ENCODE data around the gene FCF1. TPM values are rescaled to one million over a fixed set of nuclear protein-coding genes. Genes with fewer than 3 reads are reported as not detected.

The FCF1 gene
- total and polyA plus RNA-seq, 5 experiments from 2014 or later, result 31.7 to 66.8 (median 37.1) TPM

- H3K4me3 Mint-ChIP-seq, result no peak overlapping the region
- H3K27me3 Mint-ChIP-seq, result no peaks in the 10 kb centered on the region
- POLR2A ChIA-PET, result interaction anchor here (1.0 kb wide), 1 partner anchor 13 kb away, joined by 3 read pairs; no protein-coding TSS in a partner anchor
These were observed 7.1 kb upstream of the FCF1 start for GRCh38 chr14:74705613-74706500.

GRCh38 chr14:74710480-74710879 is 2.5 kb upstream of the FCF1 start:
- H3K4me1 Mint-ChIP-seq, result peaks cover 19 to 67% (median 64%) of the 10 kb centered on the region in 4 donors
- H3K36me3 Mint-ChIP-seq, result peaks cover 0 to 15% (median 2%) of the 10 kb centered on the region in 3 donors
- no peaks in the 10 kb centered on the region for H3K9me3 Mint-ChIP-seq
- ATAC-seq (no peak), DNase-seq (no peak)
- H3K27me3 Mint-ChIP-seq, result no peaks in the 10 kb centered on the region
- POLR2A ChIA-PET, result no interaction called here
- H3K4me3 Mint-ChIP-seq, result peak overlapping the region in 8 of 10 donors; percentile 32 to 95 (median 53)
- peak overlapping the region in 1 of 10 donors; percentile 49 for H3K27ac Mint-ChIP-seq

More at GRCh38 chr14:74705613-74706500, 7.1 kb upstream of the FCF1 start:
- no peak for ATAC-seq
- DNase-seq, result no peak
- H3K36me3 Mint-ChIP-seq, result peaks cover 12 to 32% (median 25%) of the 10 kb centered on the region in 3 donors
- peaks cover 0 to 9% (median 6%) of the 10 kb centered on the region in 9 donors for H3K9me3 Mint-ChIP-seq
- H3K4me1 Mint-ChIP-seq, result peaks cover 27 to 64% (median 52%) of the 10 kb centered on the region in 4 donors
- H3K27ac Mint-ChIP-seq, result peak overlapping the region in 2 of 10 donors; percentile 27 to 51

GRCh38 chr14:74711651-74712050 is 1.3 kb upstream of the FCF1 start:
- Mint-ChIP-seq H3K4me3 (peak overlapping the region in 9 of 10 donors; percentile 36 to 98 (median 95)), H3K27me3 (no peaks in the 10 kb centered on the region), H3K36me3 (peaks cover 4 to 26% (median 9%) of the 10 kb centered on the region in 3 donors), H3K4me1 (peaks cover 20 to 67% (median 63%) of the 10 kb centered on the region in 4 donors), H3K9me3 (no peaks in the 10 kb centered on the region), H3K27ac (no peak overlapping the region)
- DNase-seq (no peak), ATAC-seq (no peak)
- POLR2A ChIA-PET, result no interaction called here

GRCh38 chr14:74713395-74713735 is 421 bp downstream of the FCF1 start:
- Mint-ChIP-seq H3K4me1 (peaks cover 21 to 69% (median 61%) of the 10 kb centered on the region in 4 donors), H3K27ac (peak overlapping the region; percentile 95 to 99 (median 98)), H3K9me3 (no peaks in the 10 kb centered on the region), H3K4me3 (peak overlapping the region; percentile 90 to 98 (median 96)), H3K36me3 (peaks cover 5 to 39% (median 10%) of the 10 kb centered on the region in 3 donors), H3K27me3 (no peaks in the 10 kb centered on the region)
- DNase-seq, result no peak
- POLR2A ChIA-PET, result interaction anchor here (0.9 to 1.4 kb wide), 4 partner anchors 8 to 105 kb away, joined by 3 to 5 read pairs (median 4); no protein-coding TSS in a partner anchor
- peak; percentile 5 to 7 for ATAC-seq

GRCh38 chr14:74720526-74720925 is 7.6 kb downstream of the FCF1 start:
- Mint-ChIP-seq H3K36me3 (peaks cover 9 to 76% (median 20%) of the 10 kb centered on the region in 3 donors), H3K27me3 (no peaks in the 10 kb centered on the region), H3K4me3 (no peak overlapping the region), H3K27ac (no peak overlapping the region), H3K9me3 (no peaks in the 10 kb centered on the region), H3K4me1 (peaks cover 2 to 17% (median 5%) of the 10 kb centered on the region in 4 donors)
- no peak for ATAC-seq
- POLR2A ChIA-PET, result interaction anchor here (0.7 kb wide), 1 partner anchor 12 kb away, joined by 5 read pairs; no protein-coding TSS in a partner anchor
- DNase-seq, result no peak

GRCh38 chr14:74723134-74723533 is 10.2 kb downstream of the FCF1 start:
- no peaks in the 10 kb centered on the region for H3K27me3 Mint-ChIP-seq
- no peak overlapping the region for H3K4me3 Mint-ChIP-seq
- POLR2A ChIA-PET, result interaction anchor here (0.6 kb wide), 1 partner anchor 744 kb away, joined by 3 read pairs; no protein-coding TSS in a partner anchor
- DNase-seq (no peak), ATAC-seq (no peak)
- peaks cover 0 to 2% (median under 1%) of the 10 kb centered on the region in 4 donors for H3K4me1 Mint-ChIP-seq
- H3K36me3 Mint-ChIP-seq, result peaks cover 4 to 65% (median 13%) of the 10 kb centered on the region in 3 donors
- no peaks in the 10 kb centered on the region for H3K9me3 Mint-ChIP-seq
- H3K27ac Mint-ChIP-seq, result no peak overlapping the region

- DNase-seq (no peak), ATAC-seq (no peak)
- POLR2A ChIA-PET, result interaction anchor here (0.6 kb wide), 1 partner anchor 12 kb away, joined by 5 read pairs; no protein-coding TSS in a partner anchor
- Mint-ChIP-seq H3K9me3 (no peaks in the 10 kb centered on the region), H3K36me3 (peaks cover 7 to 74% (median 12%) of the 10 kb centered on the region in 3 donors), H3K4me1 (peaks cover 0 to 5% (median 2%) of the 10 kb centered on the region in 4 donors), H3K27ac (peak overlapping the region in 1 of 10 donors; percentile 16), H3K27me3 (no peaks in the 10 kb centered on the region), H3K4me3 (no peak overlapping the region)
These were observed 19.4 kb downstream of the FCF1 start for GRCh38 chr14:74732387-74732786.

- H3K4me1 Mint-ChIP-seq, result peaks cover 0 to 5% (median 2%) of the 10 kb centered on the region in 4 donors
- H3K36me3 Mint-ChIP-seq, result peaks cover 7 to 79% (median 12%) of the 10 kb centered on the region in 3 donors
- H3K27ac Mint-ChIP-seq, result no peak overlapping the region
- DNase-seq (no peak), ATAC-seq (no peak)
- POLR2A ChIA-PET, result no interaction called here
- no peak overlapping the region for H3K4me3 Mint-ChIP-seq
- no peaks in the 10 kb centered on the region for H3K9me3 Mint-ChIP-seq
- H3K27me3 Mint-ChIP-seq, result no peaks in the 10 kb centered on the region
These were observed 20.3 kb downstream of the FCF1 start for GRCh38 chr14:74733221-74733620.

- POLR2A ChIA-PET, result no interaction called here
- ATAC-seq (no peak), DNase-seq (no peak)
- H3K4me3 Mint-ChIP-seq, result no peak overlapping the region
- no peak overlapping the region for H3K27ac Mint-ChIP-seq
- H3K27me3 Mint-ChIP-seq, result no peaks in the 10 kb centered on the region
- H3K36me3 Mint-ChIP-seq, result peaks cover 12 to 85% (median 16%) of the 10 kb centered on the region in 3 donors
- H3K4me1 Mint-ChIP-seq, result no peaks in the 10 kb centered on the region
- H3K9me3 Mint-ChIP-seq, result no peaks in the 10 kb centered on the region
These were observed 22.2 kb downstream of the FCF1 start for GRCh38 chr14:74735125-74735524.

GRCh38 chr14:74737753-74738325 is 24.9 kb downstream of the FCF1 start:
- Mint-ChIP-seq H3K9me3 (no peaks in the 10 kb centered on the region), H3K4me3 (no peak overlapping the region), H3K4me1 (no peaks in the 10 kb centered on the region), H3K27me3 (no peaks in the 10 kb centered on the region), H3K27ac (peak overlapping the region in 1 of 10 donors; percentile 40), H3K36me3 (peaks cover 12 to 66% (median 16%) of the 10 kb centered on the region in 3 donors)
- ATAC-seq (no peak), DNase-seq (no peak)
- POLR2A ChIA-PET, result interaction anchor here (0.6 kb wide), 1 partner anchor 16 kb away, joined by 4 read pairs; no protein-coding TSS in a partner anchor

GRCh38 chr14:74739293-74740030 is 26.5 kb downstream of the FCF1 start:
- ATAC-seq (no peak), DNase-seq (no peak)
- H3K4me3 Mint-ChIP-seq, result no peak overlapping the region
- peaks cover 7 to 51% (median 16%) of the 10 kb centered on the region in 3 donors for H3K36me3 Mint-ChIP-seq
- no peaks in the 10 kb centered on the region for H3K9me3 Mint-ChIP-seq
- H3K27me3 Mint-ChIP-seq, result no peaks in the 10 kb centered on the region
- H3K4me1 Mint-ChIP-seq, result no peaks in the 10 kb centered on the region
- POLR2A ChIA-PET, result no interaction called here
- peak overlapping the region in 1 of 10 donors; percentile 19 for H3K27ac Mint-ChIP-seq

GRCh38 chr14:74747237-74747636 is 34.3 kb downstream of the FCF1 start:
- no peaks in the 10 kb centered on the region for H3K27me3 Mint-ChIP-seq

More at GRCh38 chr14:74747237-74747636, 34.3 kb downstream of the FCF1 start:
- ATAC-seq, result no peak
- no peak for DNase-seq
- Mint-ChIP-seq H3K4me3 (no peak overlapping the region), H3K4me1 (no peaks in the 10 kb centered on the region), H3K36me3 (peaks cover 0 to 5% (median 0%) of the 10 kb centered on the region in 3 donors), H3K27ac (peak overlapping the region in 1 of 10 donors; percentile 20), H3K9me3 (peaks cover 0 to 10% (median 4%) of the 10 kb centered on the region in 9 donors)
- POLR2A ChIA-PET, result no interaction called here
